ENCODE data around the gene MEI4. TPM values are rescaled to one million over a fixed set of nuclear protein-coding genes. Genes with fewer than 3 reads are reported as not detected.

MEI4 gene
- total RNA-seq, 6 donors from 2014 or later, result not detected

DNA sequence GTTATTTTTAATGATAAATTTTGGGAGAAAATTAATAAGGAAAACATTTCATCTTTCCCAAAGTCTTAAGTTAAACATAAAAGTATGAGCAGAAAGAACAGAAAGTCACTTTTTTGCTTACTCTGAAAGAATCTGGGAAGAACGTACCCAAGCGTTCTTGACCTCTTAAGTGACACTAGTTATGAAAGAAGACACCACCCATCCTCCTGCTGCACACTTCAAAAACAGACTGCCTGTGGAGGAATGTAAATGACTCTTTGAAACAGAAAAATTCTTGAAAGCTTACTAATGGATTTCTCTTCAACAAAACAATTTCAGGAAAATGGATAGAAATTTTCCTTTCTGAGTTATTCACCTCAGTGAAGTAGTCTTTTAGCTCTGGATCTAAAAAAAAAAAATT lies 227.7 kb downstream of the MEI4 start:
- Histone ChIP-seq H3K4me1 (no peaks in the 10 kb centered on the region), H3K27ac (no peak overlapping the region), H3K27me3 (no peaks in the 10 kb centered on the region), H3K9me3 (no peaks in the 10 kb centered on the region), H3K4me3 (no peak overlapping the region), H3K36me3 (no peaks in the 10 kb centered on the region)
- ATAC-seq (ENCODE audit: low FRiP score in 2 of 2) (no peak), DNase-seq (no peak)
- TF ChIP-seq POLR2AphosphoS5 (IDR thresholded peaks at IDR 0.05) (no peak), EP300 (IDR thresholded peaks at IDR 0.05) (no peak)
- 56 to 57% methylated on average over 2 of the region's 2 CpGs for WGBS, 2 donors

DNA sequence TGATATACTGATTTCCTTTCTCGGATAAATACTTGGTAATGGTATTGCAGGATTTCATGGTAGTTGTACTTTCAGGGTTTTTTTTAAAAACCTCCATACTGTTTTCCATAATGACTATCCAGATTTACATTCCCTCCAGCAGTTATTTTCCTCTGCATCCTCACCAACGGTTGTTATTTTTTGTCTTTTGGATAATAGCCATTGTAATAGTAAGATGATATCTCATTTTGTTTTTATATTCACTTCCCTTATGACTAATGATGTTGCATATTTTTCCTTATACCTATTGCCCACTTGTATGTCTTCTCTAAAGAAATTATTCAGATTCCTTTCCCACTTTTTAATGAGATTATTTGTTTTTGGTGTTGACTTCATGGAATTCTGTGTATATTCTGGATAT lies 231.0 kb downstream of the MEI4 start:
- TF ChIP-seq POLR2A (IDR thresholded peaks at IDR 0.05), result no peak
- no peak for TF ChIP-seq EP300 (IDR thresholded peaks at IDR 0.05)
- TF ChIP-seq, protein P1, sequence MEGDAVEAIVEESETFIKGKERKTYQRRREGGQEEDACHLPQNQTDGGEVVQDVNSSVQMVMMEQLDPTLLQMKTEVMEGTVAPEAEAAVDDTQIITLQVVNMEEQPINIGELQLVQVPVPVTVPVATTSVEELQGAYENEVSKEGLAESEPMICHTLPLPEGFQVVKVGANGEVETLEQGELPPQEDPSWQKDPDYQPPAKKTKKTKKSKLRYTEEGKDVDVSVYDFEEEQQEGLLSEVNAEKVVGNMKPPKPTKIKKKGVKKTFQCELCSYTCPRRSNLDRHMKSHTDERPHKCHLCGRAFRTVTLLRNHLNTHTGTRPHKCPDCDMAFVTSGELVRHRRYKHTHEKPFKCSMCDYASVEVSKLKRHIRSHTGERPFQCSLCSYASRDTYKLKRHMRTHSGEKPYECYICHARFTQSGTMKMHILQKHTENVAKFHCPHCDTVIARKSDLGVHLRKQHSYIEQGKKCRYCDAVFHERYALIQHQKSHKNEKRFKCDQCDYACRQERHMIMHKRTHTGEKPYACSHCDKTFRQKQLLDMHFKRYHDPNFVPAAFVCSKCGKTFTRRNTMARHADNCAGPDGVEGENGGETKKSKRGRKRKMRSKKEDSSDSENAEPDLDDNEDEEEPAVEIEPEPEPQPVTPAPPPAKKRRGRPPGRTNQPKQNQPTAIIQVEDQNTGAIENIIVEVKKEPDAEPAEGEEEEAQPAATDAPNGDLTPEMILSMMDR (IDR thresholded peaks at IDR 0.05), result no peak
- no peak for TF ChIP-seq POLR2AphosphoS5 (IDR thresholded peaks at IDR 0.05)
- no peak overlapping the region for H3K4me3 ChIP-seq
- H3K27ac ChIP-seq, result no peak overlapping the region
- ATAC-seq (ENCODE audit: low FRiP score in 2 of 2), result no peak
- 62 to 75% methylated on average over 2 of the region's 2 CpGs for WGBS, 2 donors
- no peaks in the 10 kb centered on the region for H3K27me3 ChIP-seq
- H3K36me3 ChIP-seq, result no peaks in the 10 kb centered on the region
- H3K4me1 ChIP-seq, result no peaks in the 10 kb centered on the region
- peaks cover 0 to 6% (median 3%) of the 10 kb centered on the region in 4 donors for H3K9me3 ChIP-seq
- no peak for DNase-seq

DNA sequence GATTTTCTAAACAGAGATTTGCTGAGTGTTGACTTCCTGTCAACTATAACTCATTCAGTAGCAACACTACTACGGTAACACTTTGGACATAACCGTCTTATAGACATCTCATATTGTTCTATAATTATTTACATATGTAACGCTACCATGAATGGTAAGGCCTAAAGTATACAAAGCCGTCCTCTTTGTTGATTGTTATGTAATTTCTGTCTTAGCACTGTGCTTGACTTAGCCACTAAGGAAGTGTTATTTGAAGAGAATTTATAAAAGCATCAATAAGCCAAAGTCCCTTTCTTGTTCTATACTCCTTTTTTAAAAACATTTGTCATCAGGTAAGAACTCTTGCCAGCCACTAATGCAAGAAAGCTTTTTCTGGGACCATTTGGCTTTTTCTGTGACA lies 240.6 kb downstream of the MEI4 start:
- ATAC-seq (ENCODE audit: low FRiP score in 2 of 2) (no peak), DNase-seq (no peak)
- no peak overlapping the region for H3K4me3 ChIP-seq
- no peak for TF ChIP-seq EP300 (IDR thresholded peaks at IDR 0.05)
- TF ChIP-seq POLR2AphosphoS5 (IDR thresholded peaks at IDR 0.05), result no peak
- TF ChIP-seq, protein P1 (IDR thresholded peaks at IDR 0.05), result no peak
- TF ChIP-seq POLR2A (IDR thresholded peaks at IDR 0.05), result no peak
- H3K27ac ChIP-seq, result no peak overlapping the region
- peaks cover 0 to 18% (median 7%) of the 10 kb centered on the region in 4 donors for H3K9me3 ChIP-seq
- H3K27me3 ChIP-seq, result no peaks in the 10 kb centered on the region
- H3K4me1 ChIP-seq, result no peaks in the 10 kb centered on the region
- no peaks in the 10 kb centered on the region for H3K36me3 ChIP-seq
- WGBS, 2 donors, result 46 to 47% methylated on average over 4 of the region's 4 CpGs

DNA sequence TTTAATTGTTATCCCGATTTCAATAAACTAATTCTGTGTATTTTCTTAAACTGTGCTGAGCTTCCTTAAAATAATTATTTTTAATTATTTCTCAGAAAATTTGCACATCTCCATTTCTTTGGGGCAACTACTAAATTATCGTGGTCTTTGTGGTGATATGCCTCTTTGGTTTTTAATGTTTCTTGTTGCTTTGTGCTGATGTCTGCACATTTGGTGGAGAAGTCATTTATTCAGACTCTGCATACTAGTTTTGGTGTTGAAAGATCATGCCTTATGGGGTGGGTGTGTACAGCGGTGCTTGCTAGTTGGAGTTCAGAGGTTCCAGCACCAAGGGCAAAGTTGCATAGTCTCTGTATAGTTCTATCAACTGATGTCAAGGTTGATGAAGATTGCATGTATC lies 253.2 kb downstream of the MEI4 start:
- DNase-seq (no peak), ATAC-seq (ENCODE audit: low FRiP score in 2 of 2) (no peak)
- no peak overlapping the region for H3K27ac ChIP-seq
- no peaks in the 10 kb centered on the region for H3K4me1 ChIP-seq
- H3K4me3 ChIP-seq, result no peak overlapping the region
- no peaks in the 10 kb centered on the region for H3K36me3 ChIP-seq
- H3K9me3 ChIP-seq, result peaks cover 0 to 3% (median 0%) of the 10 kb centered on the region in 4 donors
- TF ChIP-seq POLR2A (IDR thresholded peaks at IDR 0.05) (no peak), POLR2AphosphoS5 (IDR thresholded peaks at IDR 0.05) (no peak), EP300 (IDR thresholded peaks at IDR 0.05) (no peak)
- TF ChIP-seq, protein P1 (IDR thresholded peaks at IDR 0.05), result no peak
- no peaks in the 10 kb centered on the region for H3K27me3 ChIP-seq
- 78 to 90% methylated on average over 3 of the region's 3 CpGs for WGBS, 2 donors

DNA sequence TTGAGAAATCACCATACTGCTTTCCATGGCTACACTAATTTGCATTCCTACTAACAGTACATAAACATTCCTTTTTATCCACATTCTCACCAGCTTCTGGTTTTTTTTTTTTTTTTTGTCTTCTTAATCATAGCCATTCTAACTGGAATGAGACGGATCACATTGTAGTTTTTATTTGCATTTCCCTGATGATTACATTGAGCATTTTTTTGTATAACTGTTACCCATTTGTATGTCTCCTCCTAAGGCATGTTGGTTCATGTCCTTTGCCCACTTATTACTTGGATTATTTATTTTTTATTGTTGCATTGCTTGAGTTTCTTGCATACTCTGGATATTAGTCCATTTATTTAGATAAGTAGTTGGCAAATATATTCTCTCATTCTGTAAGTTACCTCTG lies 258.0 kb downstream of the MEI4 start:
- H3K9me3 ChIP-seq, result peaks cover 0 to 4% (median 1%) of the 10 kb centered on the region in 4 donors
- H3K27me3 ChIP-seq, result no peaks in the 10 kb centered on the region
- H3K27ac ChIP-seq, result no peak overlapping the region
- H3K36me3 ChIP-seq, result no peaks in the 10 kb centered on the region
- DNase-seq, result no peak
- no peak for ATAC-seq (ENCODE audit: low FRiP score in 2 of 2)
- 67 to 68% methylated on average over 1 of the region's 1 CpG for WGBS, 2 donors
- no peak for TF ChIP-seq POLR2A (IDR thresholded peaks at IDR 0.05)
- no peak for TF ChIP-seq POLR2AphosphoS5 (IDR thresholded peaks at IDR 0.05)
- TF ChIP-seq, protein P1 (IDR thresholded peaks at IDR 0.05), result no peak
- no peak for TF ChIP-seq EP300 (IDR thresholded peaks at IDR 0.05)
- no peak overlapping the region for H3K4me3 ChIP-seq
- no peaks in the 10 kb centered on the region for H3K4me1 ChIP-seq

Data from upper lobe of left lung (tissue), 6 donors.